GM18502 (cell line): ENCODE results near the gene KANSL3.

ENCODE experiments used
- ATAC-seq: cut with Tn5 transposase; IDR thresholded peaks from one replicate; pipeline ENCODE4 v1.9.1; 2021; ENCODE audit warnings: mild to moderate bottlenecking; ENCODE audit not compliant: unreplicated experiment, poor library complexity

The KANSL3 gene

DNA sequence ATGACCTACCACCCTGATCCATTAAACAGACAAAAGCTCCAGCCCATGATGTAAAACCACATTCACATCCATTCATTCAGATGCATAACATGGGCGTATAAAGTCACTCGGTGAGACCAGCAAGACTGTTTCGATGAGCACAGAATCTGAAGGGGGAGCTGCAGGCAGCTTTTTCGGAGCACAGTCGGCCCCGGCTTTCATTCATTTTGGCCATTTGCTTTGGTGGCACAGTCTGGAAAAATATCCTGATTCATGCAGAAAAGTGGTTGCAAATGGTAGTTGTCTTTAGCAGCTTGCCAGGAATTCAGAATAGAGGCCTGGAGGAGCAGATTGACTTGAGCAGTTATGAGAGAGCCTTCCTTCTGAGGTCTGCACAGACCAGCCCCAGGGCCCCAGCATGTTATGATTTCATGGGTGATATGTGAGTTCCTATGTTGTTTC, 90.4 kb downstream of the KANSL3 start:
- ATAC-seq, result no peak

DNA sequence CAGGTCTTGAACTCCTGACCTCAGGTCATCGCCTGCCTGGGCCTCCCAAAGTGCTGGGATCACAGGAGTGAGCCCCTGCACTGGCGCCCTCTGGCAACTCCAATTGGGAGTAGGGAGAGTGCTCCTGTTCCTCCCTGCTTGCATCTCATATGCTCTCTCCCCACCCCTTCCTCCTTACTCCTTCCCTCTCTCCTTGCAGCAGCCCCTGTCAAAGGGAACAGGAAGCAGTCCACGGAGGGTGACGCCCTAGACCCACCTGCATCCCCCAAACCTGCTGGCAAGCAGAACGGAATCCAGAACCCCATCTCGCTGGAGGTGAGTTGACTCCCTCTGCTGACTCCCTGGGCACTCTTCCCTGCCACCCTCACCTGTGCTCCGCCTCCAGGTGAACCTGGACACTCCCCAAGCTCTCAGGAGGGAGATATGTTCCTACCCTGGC, 90.9 kb downstream of the KANSL3 start:
- ATAC-seq, result no peak

DNA sequence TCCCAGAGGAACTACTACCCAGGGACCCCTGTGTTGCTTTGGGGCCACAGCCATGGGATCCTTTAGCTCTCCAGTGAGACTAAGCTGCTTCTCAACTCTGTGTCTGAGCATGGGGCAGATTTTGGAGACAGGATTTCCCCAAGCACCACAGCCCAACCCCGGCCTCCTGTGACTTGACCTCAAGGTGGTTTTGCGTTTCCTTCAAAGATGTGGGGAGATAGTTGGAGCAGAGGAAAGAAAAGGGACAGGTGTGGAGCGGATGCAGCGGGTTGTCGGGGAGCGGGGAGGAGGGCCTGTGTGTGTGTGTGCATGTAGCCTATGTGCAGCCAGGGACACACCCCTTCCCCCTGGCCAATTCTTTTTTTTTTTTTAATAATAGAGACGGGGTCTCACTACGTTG, 91.3 kb downstream of the KANSL3 start:
- ATAC-seq, result no peak

DNA sequence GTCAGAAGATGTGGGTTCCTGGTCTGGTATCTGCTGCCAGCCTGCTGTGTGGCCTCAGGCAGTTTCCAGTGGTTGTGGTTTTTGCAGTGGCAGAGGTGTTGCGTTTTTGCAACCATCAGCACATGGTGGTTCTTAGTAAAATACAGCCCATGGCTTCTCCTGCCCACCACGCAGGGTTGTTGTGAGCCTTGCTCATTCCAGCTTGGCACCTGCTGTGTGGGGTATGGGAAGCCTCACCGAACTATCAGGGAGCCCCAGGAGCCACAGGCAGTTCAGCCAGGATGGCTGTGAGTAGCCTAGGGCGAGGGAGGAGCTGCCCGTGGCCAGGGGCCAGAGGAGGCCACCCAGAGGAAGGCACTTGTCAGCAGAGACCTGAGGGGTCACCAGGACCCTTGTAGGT, 91.8 kb downstream of the KANSL3 start:
- ATAC-seq, result no peak
